Nephron (organoid): ENCODE measurements around the gene RPRD1B.

Experiments
- H3K27ac Mint-ChIP-seq, 3 experiments: 2 replicates each; pipeline ENCODE4 v1.8.0; 2020; ENCODE audit warnings: mixed read lengths in 3 of 3, mild to moderate bottlenecking in 2 of 3, moderate library complexity in 1 of 3
- H3K27me3 Mint-ChIP-seq: 2 replicates; pipeline ENCODE4 v1.8.0; 2021; ENCODE audit warnings: low read depth, mild to moderate bottlenecking, moderate library complexity, mixed read lengths
- H3K36me3 Mint-ChIP-seq: 2 replicates; pipeline ENCODE4 v1.8.0; 2020; ENCODE audit warnings: low read depth, mixed read lengths
- H3K4me1 Mint-ChIP-seq: 2 replicates; pipeline ENCODE4 v1.8.0; 2020; ENCODE audit warnings: mixed read lengths
- H3K4me3 Mint-ChIP-seq, 3 experiments: 2 replicates each; pipeline ENCODE4 v1.8.0; 2020; ENCODE audit warnings: mild to moderate bottlenecking in 3 of 3, mixed read lengths in 3 of 3, moderate library complexity in 2 of 3
- H3K9me3 Mint-ChIP-seq: 2 replicates; pipeline ENCODE4 v1.8.0; 2020; ENCODE audit warnings: mixed read lengths
- TF ChIP-seq, protein P1 (sequence below), 3 experiments: fragments of 200-600 bp; sonication (generic); IDR thresholded peaks; one replicate each; pipeline ENCODE4 v1.5.0; 2021; ENCODE audit warnings: antibody characterized with exemption in 3 of 3; ENCODE audit not compliant: unreplicated experiment in 3 of 3

Gene RPRD1B

DNA sequence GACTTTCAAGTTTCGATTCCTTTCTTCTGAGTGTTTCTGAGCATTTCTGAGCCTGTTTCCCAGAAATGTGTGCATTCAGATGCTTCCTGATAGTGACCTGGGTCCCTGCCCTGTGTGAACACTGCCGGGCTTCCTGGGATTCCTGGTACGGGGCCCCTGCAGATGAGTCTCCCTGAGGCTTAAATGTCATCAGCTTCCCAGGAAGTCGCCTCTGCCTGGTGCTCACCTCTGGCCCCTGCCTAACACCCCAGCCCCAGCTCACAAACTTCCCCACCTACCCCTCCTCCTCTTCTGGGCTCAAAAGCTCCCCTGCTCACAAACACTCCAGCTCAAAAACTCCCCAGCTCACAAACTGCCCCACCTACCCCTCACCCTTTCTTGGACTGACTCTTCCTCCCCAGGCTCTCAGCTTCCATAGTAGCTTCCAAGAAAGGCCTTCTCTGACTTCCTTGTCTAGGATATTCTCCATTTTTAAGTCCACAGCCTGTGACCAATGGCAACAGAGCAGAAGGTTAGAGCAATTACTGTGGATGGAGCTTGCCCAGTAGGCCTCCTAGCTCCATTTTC is 89.6 kb downstream of the RPRD1B start:
- Mint-ChIP-seq H3K9me3 (no peaks in the 10 kb centered on the region), H3K27ac (peak overlapping the region; percentile 74 to 89 (median 79)), H3K36me3 (no peaks in the 10 kb centered on the region), H3K27me3 (peaks cover 3% of the 10 kb centered on the region), H3K4me3 (no peak overlapping the region), H3K4me1 (peaks cover 32% of the 10 kb centered on the region)
- TF ChIP-seq, protein P1, sequence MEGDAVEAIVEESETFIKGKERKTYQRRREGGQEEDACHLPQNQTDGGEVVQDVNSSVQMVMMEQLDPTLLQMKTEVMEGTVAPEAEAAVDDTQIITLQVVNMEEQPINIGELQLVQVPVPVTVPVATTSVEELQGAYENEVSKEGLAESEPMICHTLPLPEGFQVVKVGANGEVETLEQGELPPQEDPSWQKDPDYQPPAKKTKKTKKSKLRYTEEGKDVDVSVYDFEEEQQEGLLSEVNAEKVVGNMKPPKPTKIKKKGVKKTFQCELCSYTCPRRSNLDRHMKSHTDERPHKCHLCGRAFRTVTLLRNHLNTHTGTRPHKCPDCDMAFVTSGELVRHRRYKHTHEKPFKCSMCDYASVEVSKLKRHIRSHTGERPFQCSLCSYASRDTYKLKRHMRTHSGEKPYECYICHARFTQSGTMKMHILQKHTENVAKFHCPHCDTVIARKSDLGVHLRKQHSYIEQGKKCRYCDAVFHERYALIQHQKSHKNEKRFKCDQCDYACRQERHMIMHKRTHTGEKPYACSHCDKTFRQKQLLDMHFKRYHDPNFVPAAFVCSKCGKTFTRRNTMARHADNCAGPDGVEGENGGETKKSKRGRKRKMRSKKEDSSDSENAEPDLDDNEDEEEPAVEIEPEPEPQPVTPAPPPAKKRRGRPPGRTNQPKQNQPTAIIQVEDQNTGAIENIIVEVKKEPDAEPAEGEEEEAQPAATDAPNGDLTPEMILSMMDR (IDR thresholded peaks at IDR 0.05; ENCODE audit: unreplicated experiment in 3 of 3): no peak

DNA sequence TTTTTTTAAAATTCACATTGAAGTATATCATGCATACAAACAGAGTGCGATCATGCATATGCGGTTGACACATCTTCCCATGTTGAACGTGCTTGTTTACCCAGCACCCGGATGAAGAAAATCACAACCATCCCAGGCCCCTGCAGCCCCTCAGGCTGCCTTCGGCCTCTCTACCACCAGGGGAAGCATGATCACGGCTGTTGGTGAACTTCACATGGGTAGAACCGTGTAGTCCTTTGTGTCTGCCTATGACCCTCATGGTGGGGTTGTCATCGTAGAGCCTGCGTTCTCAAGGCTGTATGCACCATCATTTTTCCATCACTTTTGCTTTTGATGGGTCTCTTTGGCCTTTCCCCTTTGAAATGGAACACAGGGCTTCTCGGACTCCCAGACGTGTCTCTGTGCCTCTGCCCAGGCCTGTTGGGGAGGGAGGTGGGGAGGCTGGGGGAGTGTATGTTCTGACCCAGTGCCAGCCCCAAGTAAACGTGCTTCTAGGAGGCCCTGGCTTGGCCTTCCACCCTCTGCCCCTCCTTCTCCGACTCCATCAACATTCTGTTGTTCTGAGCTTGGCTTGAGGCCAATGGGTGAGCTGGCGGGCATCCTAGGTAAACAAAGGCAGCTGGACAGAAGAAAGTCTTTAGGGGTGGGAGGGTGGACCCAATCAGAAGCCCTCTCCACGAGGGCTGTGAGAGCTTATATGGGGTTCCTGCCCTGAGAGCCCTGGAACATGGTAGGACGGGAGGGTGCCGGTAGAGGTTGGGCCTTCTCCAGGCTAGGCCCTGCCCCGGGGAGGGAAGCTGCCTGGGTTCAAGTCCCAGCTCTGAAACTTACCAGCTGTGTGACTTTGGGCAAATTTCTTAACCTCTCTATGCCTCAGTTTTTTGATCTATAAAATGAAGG is 91.9 kb downstream of the RPRD1B start:
- H3K4me1 Mint-ChIP-seq: peaks cover 44% of the 10 kb centered on the region
- no peaks in the 10 kb centered on the region for H3K9me3 Mint-ChIP-seq
- TF ChIP-seq, protein P1 (IDR thresholded peaks at IDR 0.05; ENCODE audit: unreplicated experiment in 3 of 3): peak in 1 of 3 experiments; percentile 19
- peaks cover 3% of the 10 kb centered on the region for H3K27me3 Mint-ChIP-seq
- H3K4me3 Mint-ChIP-seq: peak overlapping the region in 2 of 3 experiments; percentile 7 to 41
- H3K36me3 Mint-ChIP-seq: no peaks in the 10 kb centered on the region
- peak overlapping the region; percentile 81 to 99 (median 97) for H3K27ac Mint-ChIP-seq

DNA sequence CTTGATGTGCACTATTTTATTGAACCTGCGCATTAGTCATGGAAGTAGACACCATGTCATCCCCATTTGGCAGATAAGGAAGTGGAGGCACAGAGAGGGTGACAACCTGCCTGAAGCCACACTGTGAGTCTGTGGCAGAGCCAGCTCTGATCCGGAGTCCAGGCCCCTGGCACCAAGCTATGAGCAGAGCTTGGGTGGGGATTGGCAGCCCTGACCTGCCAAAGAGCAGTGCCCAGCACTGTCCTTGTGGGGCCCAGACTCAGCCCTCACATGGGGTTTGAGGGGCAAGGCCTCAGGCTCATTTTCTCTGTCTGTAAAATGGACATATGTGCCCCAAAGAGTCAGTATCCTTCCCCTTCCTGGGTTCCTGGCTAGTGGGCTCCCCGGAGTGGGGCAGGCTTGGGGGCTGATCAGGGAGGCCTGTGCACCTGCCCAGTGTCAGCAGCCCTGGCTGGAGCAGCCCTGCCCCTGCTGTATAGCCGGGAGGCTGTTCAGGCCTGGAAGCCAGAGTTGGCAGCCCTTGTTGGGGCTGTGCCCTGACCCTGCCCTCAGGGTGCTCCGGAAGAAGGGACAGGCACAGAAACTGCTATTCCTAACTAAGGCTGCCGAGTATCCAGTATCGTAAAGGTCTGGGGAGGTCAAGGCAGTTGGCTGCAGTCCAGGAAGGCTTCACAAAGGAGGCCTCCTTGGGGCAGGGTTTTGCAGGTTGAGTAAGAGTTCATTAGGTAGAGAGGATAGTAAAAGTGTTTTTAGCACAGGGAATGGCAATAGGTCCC is 92.8 kb downstream of the RPRD1B start:
- no peaks in the 10 kb centered on the region for H3K36me3 Mint-ChIP-seq
- H3K27me3 Mint-ChIP-seq: peaks cover 3% of the 10 kb centered on the region
- H3K4me1 Mint-ChIP-seq: peaks cover 48% of the 10 kb centered on the region
- H3K4me3 Mint-ChIP-seq: no peak overlapping the region
- peak overlapping the region; percentile 64 to 99 (median 97) for H3K27ac Mint-ChIP-seq
- TF ChIP-seq, protein P1 (IDR thresholded peaks at IDR 0.05; ENCODE audit: unreplicated experiment in 3 of 3): no peak
- no peaks in the 10 kb centered on the region for H3K9me3 Mint-ChIP-seq

DNA sequence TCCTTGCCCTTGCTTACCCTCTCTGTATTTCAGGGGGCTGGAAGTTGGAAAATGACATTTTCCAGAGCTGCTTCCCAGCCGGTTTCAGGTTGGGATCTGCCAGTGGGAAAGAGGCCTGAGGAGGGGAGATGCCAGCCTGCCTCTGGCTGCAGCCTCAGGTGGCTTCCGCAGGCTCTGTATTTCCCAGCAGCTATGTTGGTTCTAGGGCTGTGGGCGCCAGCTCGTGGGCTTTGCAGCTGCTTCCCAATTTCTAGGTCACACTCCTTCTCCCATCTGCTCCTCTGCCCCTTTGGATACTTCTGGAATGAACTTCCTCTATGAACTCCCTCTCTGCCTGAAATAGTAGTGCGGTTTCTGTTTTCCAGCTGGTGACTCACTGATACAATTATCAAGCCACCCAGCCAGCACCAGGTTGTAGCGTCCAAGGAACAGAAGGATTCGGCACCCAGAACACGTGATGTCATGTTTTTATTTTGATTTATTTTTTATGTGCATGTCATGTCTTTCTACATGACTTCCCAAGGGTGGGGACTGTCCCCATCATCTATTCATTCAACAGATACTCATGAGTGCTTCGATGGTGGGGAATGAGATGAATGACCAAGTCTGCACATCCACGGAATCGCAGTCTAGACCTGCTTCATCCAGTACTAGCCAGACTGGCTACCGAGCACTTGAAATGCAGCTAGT is 93.5 kb downstream of the RPRD1B start:
- no peaks in the 10 kb centered on the region for H3K36me3 Mint-ChIP-seq
- H3K27ac Mint-ChIP-seq: peak overlapping the region; percentile 64 to 89 (median 79)
- no peak overlapping the region for H3K4me3 Mint-ChIP-seq
- peaks cover 48% of the 10 kb centered on the region for H3K4me1 Mint-ChIP-seq
- no peaks in the 10 kb centered on the region for H3K9me3 Mint-ChIP-seq
- TF ChIP-seq, protein P1 (IDR thresholded peaks at IDR 0.05; ENCODE audit: unreplicated experiment in 3 of 3): no peak
- H3K27me3 Mint-ChIP-seq: peaks cover 3% of the 10 kb centered on the region

DNA sequence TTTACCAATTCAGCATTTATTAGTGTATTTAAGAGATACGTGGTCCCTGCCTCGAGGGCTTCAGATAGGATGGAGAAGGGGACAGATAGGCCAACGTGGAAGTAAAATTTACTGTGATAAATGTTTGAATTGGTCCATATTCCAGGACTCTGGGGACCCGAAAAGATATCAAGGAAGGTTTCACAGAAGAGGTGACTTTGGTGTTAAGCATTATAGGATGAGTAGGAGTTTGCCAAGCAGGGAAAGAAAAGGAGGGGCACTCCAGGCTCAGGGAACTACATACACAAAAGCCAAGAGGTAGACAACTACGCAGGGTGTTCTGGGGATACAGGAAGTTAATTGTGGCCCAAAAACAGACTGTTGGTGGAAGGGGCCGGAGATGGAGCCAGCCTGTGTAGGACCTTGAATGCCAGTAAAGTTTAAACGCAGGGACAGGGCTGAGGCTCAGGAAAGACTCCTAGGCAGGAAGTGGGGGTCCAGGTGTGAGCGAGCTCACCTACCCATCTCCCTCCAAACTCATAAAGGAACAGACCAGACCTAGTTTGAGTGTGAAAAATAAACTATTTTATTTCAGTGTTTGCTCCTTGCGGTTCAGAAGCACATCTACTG is 94.5 kb downstream of the RPRD1B start:
- Mint-ChIP-seq H3K9me3 (no peaks in the 10 kb centered on the region), H3K27ac (peak overlapping the region; percentile 1 to 67 (median 64)), H3K4me3 (no peak overlapping the region), H3K4me1 (peaks cover 47% of the 10 kb centered on the region), H3K27me3 (peaks cover 3% of the 10 kb centered on the region), H3K36me3 (no peaks in the 10 kb centered on the region)
- TF ChIP-seq, protein P1 (IDR thresholded peaks at IDR 0.05; ENCODE audit: unreplicated experiment in 3 of 3): no peak
